Measurements from ENCODE around the gene MYO16. TPM values are rescaled to one million over a fixed set of nuclear protein-coding genes. Genes with fewer than 3 reads are reported as not detected.

The MYO16 gene
- total RNA-seq, 2 experiments from 2014 or later = 0.53 to 1.1 TPM

GRCh38 chr13:108629988-108630387, 577 bp downstream of the MYO16 start:
- H3K27me3 Mint-ChIP-seq = no peaks in the 10 kb centered on the region
- POLR2A ChIA-PET = no interaction called here
- no peak for ATAC-seq (ENCODE audit: low read depth)
- no peak for DNase-seq
- no peaks in the 10 kb centered on the region for H3K9me3 Mint-ChIP-seq
- H3K4me1 Mint-ChIP-seq = no peaks in the 10 kb centered on the region
- no peaks in the 10 kb centered on the region for H3K36me3 Mint-ChIP-seq
- H3K4me3 Mint-ChIP-seq = no peak overlapping the region
- no peak overlapping the region for H3K27ac Mint-ChIP-seq

- no peaks in the 10 kb centered on the region for H3K27me3 Mint-ChIP-seq
- no peak for DNase-seq
- H3K4me3 Mint-ChIP-seq = no peak overlapping the region
- no peaks in the 10 kb centered on the region for H3K36me3 Mint-ChIP-seq
- POLR2A ChIA-PET = no interaction called here
- no peaks in the 10 kb centered on the region for H3K4me1 Mint-ChIP-seq
- H3K27ac Mint-ChIP-seq = no peak overlapping the region
- ATAC-seq (ENCODE audit: low read depth) = no peak
- H3K9me3 Mint-ChIP-seq = no peaks in the 10 kb centered on the region
These were observed 3.3 kb downstream of the MYO16 start for GRCh38 chr13:108632649-108633167.

GRCh38 chr13:108638901-108639300, 9.5 kb downstream of the MYO16 start:
- Mint-ChIP-seq H3K4me1 (no peaks in the 10 kb centered on the region), H3K27me3 (no peaks in the 10 kb centered on the region), H3K9me3 (peaks cover under 1% of the 10 kb centered on the region), H3K27ac (no peak overlapping the region), H3K4me3 (no peak overlapping the region), H3K36me3 (no peaks in the 10 kb centered on the region)
- POLR2A ChIA-PET = no interaction called here
- DNase-seq (no peak), ATAC-seq (ENCODE audit: low read depth) (no peak)

GRCh38 chr13:108643646-108644353, 14.4 kb downstream of the MYO16 start:
- H3K9me3 Mint-ChIP-seq = peaks cover 7% of the 10 kb centered on the region
- POLR2A ChIA-PET = no interaction called here
- no peaks in the 10 kb centered on the region for H3K4me1 Mint-ChIP-seq
- H3K27me3 Mint-ChIP-seq = no peaks in the 10 kb centered on the region
- ATAC-seq (ENCODE audit: low read depth) (no peak), DNase-seq (no peak)
- no peaks in the 10 kb centered on the region for H3K36me3 Mint-ChIP-seq
- no peak overlapping the region for H3K4me3 Mint-ChIP-seq
- no peak overlapping the region for H3K27ac Mint-ChIP-seq

GRCh38 chr13:108645376-108645775, 16.0 kb downstream of the MYO16 start:
- Mint-ChIP-seq H3K36me3 (no peaks in the 10 kb centered on the region), H3K27ac (no peak overlapping the region), H3K4me1 (no peaks in the 10 kb centered on the region), H3K27me3 (no peaks in the 10 kb centered on the region), H3K4me3 (no peak overlapping the region), H3K9me3 (peaks cover 7% of the 10 kb centered on the region)
- POLR2A ChIA-PET = no interaction called here
- DNase-seq (no peak), ATAC-seq (ENCODE audit: low read depth) (no peak)

GRCh38 chr13:108650271-108650670, 20.9 kb downstream of the MYO16 start:
- Mint-ChIP-seq H3K4me1 (no peaks in the 10 kb centered on the region), H3K36me3 (no peaks in the 10 kb centered on the region), H3K27ac (no peak overlapping the region), H3K9me3 (peaks cover 3% of the 10 kb centered on the region), H3K4me3 (no peak overlapping the region), H3K27me3 (no peaks in the 10 kb centered on the region)
- ATAC-seq (ENCODE audit: low read depth) = no peak
- POLR2A ChIA-PET = no interaction called here
- DNase-seq = no peak

GRCh38 chr13:108656742-108657141, 27.3 kb downstream of the MYO16 start:
- no peak overlapping the region for H3K4me3 Mint-ChIP-seq
- H3K27ac Mint-ChIP-seq = no peak overlapping the region
- H3K27me3 Mint-ChIP-seq = no peaks in the 10 kb centered on the region
- H3K9me3 Mint-ChIP-seq = peaks cover 2% of the 10 kb centered on the region
- DNase-seq = no peak
- no peaks in the 10 kb centered on the region for H3K36me3 Mint-ChIP-seq
- H3K4me1 Mint-ChIP-seq = no peaks in the 10 kb centered on the region
- POLR2A ChIA-PET = no interaction called here
- ATAC-seq (ENCODE audit: low read depth) = no peak

- no peaks in the 10 kb centered on the region for H3K27me3 Mint-ChIP-seq
- peaks cover 2% of the 10 kb centered on the region for H3K9me3 Mint-ChIP-seq
- H3K4me1 Mint-ChIP-seq = no peaks in the 10 kb centered on the region
- H3K4me3 Mint-ChIP-seq = no peak overlapping the region
- POLR2A ChIA-PET = no interaction called here
- H3K36me3 Mint-ChIP-seq = no peaks in the 10 kb centered on the region
- no peak for DNase-seq
- no peak for ATAC-seq (ENCODE audit: low read depth)
- no peak overlapping the region for H3K27ac Mint-ChIP-seq
These were observed 28.1 kb downstream of the MYO16 start for GRCh38 chr13:108657519-108657918.

- H3K36me3 Mint-ChIP-seq = no peaks in the 10 kb centered on the region
- H3K27me3 Mint-ChIP-seq = no peaks in the 10 kb centered on the region
These were observed 33.1 kb downstream of the MYO16 start for GRCh38 chr13:108662528-108662927.

GRCh38 chr13:108663710-108664109, 34.3 kb downstream of the MYO16 start:
- Mint-ChIP-seq H3K36me3 (no peaks in the 10 kb centered on the region), H3K4me3 (no peak overlapping the region), H3K27ac (no peak overlapping the region), H3K27me3 (no peaks in the 10 kb centered on the region), H3K9me3 (no peaks in the 10 kb centered on the region), H3K4me1 (no peaks in the 10 kb centered on the region)
- no peak for ATAC-seq (ENCODE audit: low read depth)
- POLR2A ChIA-PET = no interaction called here
- no peak for DNase-seq

More at GRCh38 chr13:108662528-108662927, 33.1 kb downstream of the MYO16 start:
- no peak for DNase-seq
- no peaks in the 10 kb centered on the region for H3K9me3 Mint-ChIP-seq
- no peak overlapping the region for H3K4me3 Mint-ChIP-seq
- no peak overlapping the region for H3K27ac Mint-ChIP-seq
- H3K4me1 Mint-ChIP-seq = no peaks in the 10 kb centered on the region
- ATAC-seq (ENCODE audit: low read depth) = no peak
- POLR2A ChIA-PET = no interaction called here

- POLR2A ChIA-PET = no interaction called here
- no peak for ATAC-seq (ENCODE audit: low read depth)
- no peaks in the 10 kb centered on the region for H3K36me3 Mint-ChIP-seq
These were observed 37.8 kb downstream of the MYO16 start for GRCh38 chr13:108667205-108667604.

GRCh38 chr13:108669381-108669780, 40.0 kb downstream of the MYO16 start:
- Mint-ChIP-seq H3K9me3 (peaks cover 3% of the 10 kb centered on the region), H3K36me3 (no peaks in the 10 kb centered on the region), H3K27me3 (no peaks in the 10 kb centered on the region), H3K4me3 (no peak overlapping the region), H3K27ac (no peak overlapping the region), H3K4me1 (no peaks in the 10 kb centered on the region)
- POLR2A ChIA-PET = no interaction called here
- DNase-seq (no peak), ATAC-seq (ENCODE audit: low read depth) (no peak)

More at GRCh38 chr13:108667205-108667604, 37.8 kb downstream of the MYO16 start:
- Mint-ChIP-seq H3K9me3 (peaks cover 3% of the 10 kb centered on the region), H3K27ac (no peak overlapping the region), H3K4me1 (no peaks in the 10 kb centered on the region), H3K4me3 (no peak overlapping the region), H3K27me3 (no peaks in the 10 kb centered on the region)
- no peak for DNase-seq

GRCh38 chr13:108674346-108674745, 44.9 kb downstream of the MYO16 start:
- Mint-ChIP-seq H3K27me3 (no peaks in the 10 kb centered on the region), H3K27ac (no peak overlapping the region), H3K36me3 (no peaks in the 10 kb centered on the region), H3K4me3 (no peak overlapping the region), H3K9me3 (no peaks in the 10 kb centered on the region), H3K4me1 (no peaks in the 10 kb centered on the region)
- POLR2A ChIA-PET = no interaction called here
- DNase-seq (no peak), ATAC-seq (ENCODE audit: low read depth) (no peak)

- no peaks in the 10 kb centered on the region for H3K4me1 Mint-ChIP-seq
- no peaks in the 10 kb centered on the region for H3K27me3 Mint-ChIP-seq
- no peaks in the 10 kb centered on the region for H3K9me3 Mint-ChIP-seq
- ATAC-seq (ENCODE audit: low read depth) (no peak), DNase-seq (no peak)
- POLR2A ChIA-PET = no interaction called here
- H3K27ac Mint-ChIP-seq = no peak overlapping the region
- no peaks in the 10 kb centered on the region for H3K36me3 Mint-ChIP-seq
- no peak overlapping the region for H3K4me3 Mint-ChIP-seq
These were observed 45.4 kb downstream of the MYO16 start for GRCh38 chr13:108674771-108675170.
